ENCODE data around the gene HEATR3. TPM values are rescaled to one million over a fixed set of nuclear protein-coding genes. Genes with fewer than 3 reads are reported as not detected.
"Not testable (repeated sequence)": the region's sequence is repeated elsewhere in the genome, so short reads cannot be mapped to it uniquely, and the experiment has no call there.

HEATR3 gene
- total and polyA plus RNA-seq, 5 donors from 2014 or later = 4.5 to 28.7 (median 5.9) TPM

DNA sequence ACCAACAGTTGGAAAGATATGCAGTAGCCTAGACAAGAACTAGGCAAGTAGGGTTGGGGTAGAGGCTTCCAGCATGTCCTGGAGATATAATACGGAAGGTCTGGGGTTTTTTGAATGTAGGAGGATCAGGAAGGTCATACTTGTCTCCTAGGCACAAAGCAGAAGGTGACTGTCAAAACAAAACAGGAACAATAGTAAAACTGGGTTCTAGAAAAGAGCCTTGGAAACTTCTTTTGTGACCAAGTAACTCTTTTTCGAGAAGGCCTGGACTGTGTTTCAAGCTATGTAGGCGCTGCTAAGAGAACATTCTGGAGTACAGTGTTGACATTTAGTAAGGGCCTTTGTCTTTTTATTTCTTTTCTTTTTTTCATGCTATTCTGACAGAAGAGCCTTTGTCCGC lies 60.4 kb downstream of the HEATR3 start:
- no peak overlapping the region for H3K27ac Mint-ChIP-seq

DNA sequence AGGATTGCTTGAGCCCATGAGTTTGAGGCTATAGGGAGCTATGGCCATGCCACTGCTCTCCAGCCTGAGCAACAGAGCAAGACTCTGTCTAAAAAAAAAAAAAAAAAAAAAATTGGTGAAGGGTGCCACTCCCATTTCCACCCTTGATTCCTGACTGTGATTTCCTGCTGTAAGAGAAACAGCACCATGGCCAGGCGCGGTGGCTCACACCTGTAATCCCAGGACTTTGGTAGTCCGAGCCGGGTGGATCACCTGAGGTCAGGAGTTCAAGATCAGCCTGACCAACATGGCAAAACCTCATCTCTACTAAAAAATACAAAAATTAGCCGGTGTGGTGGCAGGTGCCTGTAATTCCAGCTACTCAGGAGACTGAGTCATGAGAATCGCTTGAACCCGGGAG lies 66.8 kb downstream of the HEATR3 start:
- not testable (repeated sequence) for H3K27ac ChIP-seq (ENCODE audit: insufficient read depth, low read length, poor library complexity, severe bottlenecking); H3K27me3 ChIP-seq (ENCODE audit: control insufficient read depth, insufficient read depth, low read length); H3K36me3 Mint-ChIP-seq; H3K9me3 Mint-ChIP-seq; DNase-seq; H3K9me3 ChIP-seq (ENCODE audit: control insufficient read depth in 2 of 2, low read length in 2 of 2); H3K27me3 Mint-ChIP-seq; H3K4me3 ChIP-seq (ENCODE audit: low read depth, low read length); ATAC-seq (ENCODE audit: low read depth in 2 of 2); H3K36me3 ChIP-seq (ENCODE audit: control insufficient read depth, insufficient read depth, low read length); H3K27ac Mint-ChIP-seq; H3K4me3 Mint-ChIP-seq; H3K4me1 Mint-ChIP-seq; H3K4me1 ChIP-seq (ENCODE audit: control insufficient read depth, insufficient read depth, low read length, poor library complexity, severe bottlenecking)

More for the DNA sequence above, 60.4 kb downstream of the HEATR3 start:
- no peaks in the 10 kb centered on the region for H3K27me3 ChIP-seq (ENCODE audit: control insufficient read depth, insufficient read depth, low read length)
- no peak overlapping the region for H3K4me3 ChIP-seq (ENCODE audit: low read depth, low read length)
- ATAC-seq (ENCODE audit: low read depth in 2 of 2) = no peak
- no peaks in the 10 kb centered on the region for H3K36me3 ChIP-seq (ENCODE audit: control insufficient read depth, insufficient read depth, low read length)
- H3K4me1 ChIP-seq (ENCODE audit: control insufficient read depth, insufficient read depth, low read length, poor library complexity, severe bottlenecking) = peaks cover 7% of the 10 kb centered on the region
- H3K36me3 Mint-ChIP-seq = peaks cover 3% of the 10 kb centered on the region
- H3K9me3 Mint-ChIP-seq = peaks cover 0 to 1% (median 0%) of the 10 kb centered on the region in 7 donors
- no peak overlapping the region for H3K27ac ChIP-seq (ENCODE audit: insufficient read depth, low read length, poor library complexity, severe bottlenecking)
- peaks cover 6% of the 10 kb centered on the region for H3K27me3 Mint-ChIP-seq
- no peak overlapping the region for H3K4me3 Mint-ChIP-seq
- no peak for DNase-seq
- H3K4me1 Mint-ChIP-seq = peaks cover 0 to 11% (median 9%) of the 10 kb centered on the region in 4 donors
- no peaks in the 10 kb centered on the region for H3K9me3 ChIP-seq (ENCODE audit: control insufficient read depth in 2 of 2, low read length in 2 of 2)

DNA sequence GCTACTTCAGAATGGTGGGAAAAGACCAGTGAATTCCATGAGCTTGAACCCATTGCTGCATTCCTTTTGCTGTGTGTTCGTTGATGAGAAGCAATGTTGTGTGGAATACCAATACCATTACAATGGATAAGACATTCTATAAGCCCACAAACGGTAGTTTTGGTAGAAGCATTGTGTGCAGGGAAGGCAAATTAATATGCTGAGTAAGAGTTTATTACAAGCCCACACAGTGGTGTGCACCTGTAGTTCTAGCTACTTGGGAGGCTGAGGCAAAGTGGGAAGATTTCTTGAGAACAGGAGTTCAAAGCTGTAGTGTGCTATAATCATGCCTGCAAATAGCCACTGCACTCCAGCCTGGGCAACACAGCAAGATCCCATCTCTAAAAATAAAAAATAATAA lies 67.4 kb downstream of the HEATR3 start:
- H3K4me1 Mint-ChIP-seq = peaks cover 0 to 2% (median 0%) of the 10 kb centered on the region in 4 donors
- Histone ChIP-seq H3K27me3 (ENCODE audit: control insufficient read depth, insufficient read depth, low read length) (no peaks in the 10 kb centered on the region), H3K27ac (ENCODE audit: insufficient read depth, low read length, poor library complexity, severe bottlenecking) (no peak overlapping the region), H3K9me3 (ENCODE audit: control insufficient read depth in 2 of 2, low read length in 2 of 2) (no peaks in the 10 kb centered on the region), H3K4me3 (ENCODE audit: low read depth, low read length) (no peak overlapping the region), H3K36me3 (ENCODE audit: control insufficient read depth, insufficient read depth, low read length) (no peaks in the 10 kb centered on the region), H3K4me1 (ENCODE audit: control insufficient read depth, insufficient read depth, low read length, poor library complexity, severe bottlenecking) (no peaks in the 10 kb centered on the region)
- H3K4me3 Mint-ChIP-seq = no peak overlapping the region
- no peak overlapping the region for H3K27ac Mint-ChIP-seq
- ATAC-seq (ENCODE audit: low read depth in 2 of 2) (no peak), DNase-seq (no peak)
- H3K36me3 Mint-ChIP-seq = no peaks in the 10 kb centered on the region
- H3K9me3 Mint-ChIP-seq = peaks cover 0 to 3% (median 0%) of the 10 kb centered on the region in 7 donors
- peaks cover 4% of the 10 kb centered on the region for H3K27me3 Mint-ChIP-seq

DNA sequence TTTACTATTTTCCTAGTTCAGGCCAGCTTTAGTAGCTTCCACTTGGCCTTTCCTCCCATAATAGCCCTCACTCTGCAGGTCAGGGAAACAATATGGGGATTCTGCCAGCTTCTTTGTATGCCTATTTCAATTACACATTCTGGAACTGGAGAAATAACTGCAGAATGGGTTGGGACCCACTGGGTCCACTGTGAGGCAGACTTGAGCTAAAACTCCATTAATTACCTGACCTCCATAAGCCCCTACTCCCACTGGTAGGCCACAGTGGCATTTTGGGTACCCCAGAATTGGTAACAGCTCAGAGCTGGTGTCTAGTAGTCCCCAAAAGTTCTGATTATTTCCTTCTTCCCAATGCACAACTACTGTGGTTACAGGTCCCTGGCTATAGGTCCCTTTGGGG lies 70.6 kb downstream of the HEATR3 start:
- Mint-ChIP-seq H3K27me3 (peaks cover 4% of the 10 kb centered on the region), H3K9me3 (peaks cover 0 to 2% (median 0%) of the 10 kb centered on the region in 7 donors), H3K36me3 (no peaks in the 10 kb centered on the region), H3K4me3 (no peak overlapping the region), H3K4me1 (peaks cover 0 to 2% (median 0%) of the 10 kb centered on the region in 4 donors), H3K27ac (no peak overlapping the region)
- Histone ChIP-seq H3K4me3 (ENCODE audit: low read depth, low read length) (no peak overlapping the region), H3K27me3 (ENCODE audit: control insufficient read depth, insufficient read depth, low read length) (no peaks in the 10 kb centered on the region), H3K9me3 (ENCODE audit: control insufficient read depth in 2 of 2, low read length in 2 of 2) (no peaks in the 10 kb centered on the region), H3K4me1 (ENCODE audit: control insufficient read depth, insufficient read depth, low read length, poor library complexity, severe bottlenecking) (no peaks in the 10 kb centered on the region), H3K36me3 (ENCODE audit: control insufficient read depth, insufficient read depth, low read length) (no peaks in the 10 kb centered on the region), H3K27ac (ENCODE audit: insufficient read depth, low read length, poor library complexity, severe bottlenecking) (no peak overlapping the region)
- DNase-seq = no peak
- ATAC-seq (ENCODE audit: low read depth in 2 of 2) = no peak

DNA sequence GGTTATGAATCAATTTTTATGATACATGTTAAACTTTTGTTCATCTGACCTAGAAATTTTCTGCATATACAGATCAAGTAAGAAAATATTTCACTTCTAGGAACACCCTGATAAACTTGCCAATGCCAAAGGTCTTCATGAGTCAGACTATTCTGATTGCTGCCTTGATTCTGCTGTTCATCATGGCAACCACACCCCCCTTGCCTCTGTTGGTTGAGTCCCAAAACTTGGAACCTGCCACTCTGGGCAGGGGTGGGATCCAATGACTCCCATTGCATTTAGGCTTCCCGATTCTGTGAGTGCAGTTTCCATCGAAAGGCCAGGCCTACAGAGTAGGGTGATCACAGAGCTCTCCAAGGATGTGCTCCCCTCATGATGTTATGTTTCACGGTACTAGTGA lies 71.5 kb downstream of the HEATR3 start:
- DNase-seq (no peak), ATAC-seq (ENCODE audit: low read depth in 2 of 2) (no peak)
- Histone ChIP-seq H3K36me3 (ENCODE audit: control insufficient read depth, insufficient read depth, low read length) (no peaks in the 10 kb centered on the region), H3K27me3 (ENCODE audit: control insufficient read depth, insufficient read depth, low read length) (no peaks in the 10 kb centered on the region), H3K9me3 (ENCODE audit: control insufficient read depth in 2 of 2, low read length in 2 of 2) (no peaks in the 10 kb centered on the region), H3K27ac (ENCODE audit: insufficient read depth, low read length, poor library complexity, severe bottlenecking) (no peak overlapping the region), H3K4me3 (ENCODE audit: low read depth, low read length) (no peak overlapping the region), H3K4me1 (ENCODE audit: control insufficient read depth, insufficient read depth, low read length, poor library complexity, severe bottlenecking) (no peaks in the 10 kb centered on the region)
- Mint-ChIP-seq H3K36me3 (no peaks in the 10 kb centered on the region), H3K27ac (no peak overlapping the region), H3K4me1 (peaks cover 0 to 2% (median 0%) of the 10 kb centered on the region in 4 donors), H3K9me3 (peaks cover 0 to 2% (median 0%) of the 10 kb centered on the region in 7 donors), H3K27me3 (peaks cover 4% of the 10 kb centered on the region), H3K4me3 (no peak overlapping the region)

DNA sequence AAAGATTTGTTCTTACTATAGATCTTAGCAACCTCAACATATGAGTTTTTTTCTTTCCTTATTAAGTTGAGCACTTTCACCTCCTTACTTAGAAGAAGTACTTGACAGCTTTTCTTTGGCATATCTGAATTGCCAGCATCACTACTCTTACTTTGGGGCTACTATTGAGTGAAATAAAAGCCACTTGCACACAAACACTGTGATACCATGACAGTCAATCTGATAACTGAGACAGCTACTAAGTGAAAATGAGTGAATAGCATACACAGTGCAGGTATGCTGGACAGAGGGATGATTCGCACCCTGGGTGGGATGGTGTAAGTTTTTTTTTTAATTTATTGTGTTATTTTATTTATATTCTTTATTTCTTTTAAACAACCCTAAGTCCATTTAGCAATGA lies 73.8 kb downstream of the HEATR3 start:
- Histone ChIP-seq H3K36me3 (ENCODE audit: control insufficient read depth, insufficient read depth, low read length) (no peaks in the 10 kb centered on the region), H3K4me3 (ENCODE audit: low read depth, low read length) (no peak overlapping the region), H3K27ac (ENCODE audit: insufficient read depth, low read length, poor library complexity, severe bottlenecking) (no peak overlapping the region), H3K4me1 (ENCODE audit: control insufficient read depth, insufficient read depth, low read length, poor library complexity, severe bottlenecking) (no peaks in the 10 kb centered on the region), H3K27me3 (ENCODE audit: control insufficient read depth, insufficient read depth, low read length) (no peaks in the 10 kb centered on the region), H3K9me3 (ENCODE audit: control insufficient read depth in 2 of 2, low read length in 2 of 2) (no peaks in the 10 kb centered on the region)
- Mint-ChIP-seq H3K4me1 (peaks cover 0 to 2% (median 0%) of the 10 kb centered on the region in 4 donors), H3K27me3 (peaks cover 4% of the 10 kb centered on the region), H3K36me3 (no peaks in the 10 kb centered on the region), H3K27ac (no peak overlapping the region), H3K9me3 (peaks cover 0 to 2% (median 0%) of the 10 kb centered on the region in 7 donors), H3K4me3 (no peak overlapping the region)
- DNase-seq (no peak), ATAC-seq (ENCODE audit: low read depth in 2 of 2) (no peak)

DNA sequence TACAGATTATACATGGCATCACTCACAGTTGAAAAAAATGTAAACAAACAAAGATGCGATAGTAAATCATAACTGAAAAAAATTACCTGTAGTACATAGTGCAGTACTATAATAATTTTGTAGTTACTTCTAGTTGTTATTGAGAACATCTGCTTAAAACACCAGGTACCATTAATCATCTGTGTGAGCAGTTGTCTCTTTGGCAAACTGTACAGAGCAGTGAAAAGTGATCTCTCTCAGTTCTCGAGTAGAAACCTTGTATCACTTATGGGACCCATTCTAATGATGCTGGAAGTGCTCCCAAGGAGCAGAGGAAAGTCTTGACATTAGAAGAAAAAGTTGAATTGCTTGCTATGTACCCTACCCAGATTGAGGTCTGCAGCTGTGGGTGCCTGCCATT lies 78.4 kb downstream of the HEATR3 start:
- ATAC-seq (ENCODE audit: low read depth in 2 of 2) = no peak
- H3K4me3 Mint-ChIP-seq = no peak overlapping the region
- H3K4me1 Mint-ChIP-seq = no peaks in the 10 kb centered on the region

DNA sequence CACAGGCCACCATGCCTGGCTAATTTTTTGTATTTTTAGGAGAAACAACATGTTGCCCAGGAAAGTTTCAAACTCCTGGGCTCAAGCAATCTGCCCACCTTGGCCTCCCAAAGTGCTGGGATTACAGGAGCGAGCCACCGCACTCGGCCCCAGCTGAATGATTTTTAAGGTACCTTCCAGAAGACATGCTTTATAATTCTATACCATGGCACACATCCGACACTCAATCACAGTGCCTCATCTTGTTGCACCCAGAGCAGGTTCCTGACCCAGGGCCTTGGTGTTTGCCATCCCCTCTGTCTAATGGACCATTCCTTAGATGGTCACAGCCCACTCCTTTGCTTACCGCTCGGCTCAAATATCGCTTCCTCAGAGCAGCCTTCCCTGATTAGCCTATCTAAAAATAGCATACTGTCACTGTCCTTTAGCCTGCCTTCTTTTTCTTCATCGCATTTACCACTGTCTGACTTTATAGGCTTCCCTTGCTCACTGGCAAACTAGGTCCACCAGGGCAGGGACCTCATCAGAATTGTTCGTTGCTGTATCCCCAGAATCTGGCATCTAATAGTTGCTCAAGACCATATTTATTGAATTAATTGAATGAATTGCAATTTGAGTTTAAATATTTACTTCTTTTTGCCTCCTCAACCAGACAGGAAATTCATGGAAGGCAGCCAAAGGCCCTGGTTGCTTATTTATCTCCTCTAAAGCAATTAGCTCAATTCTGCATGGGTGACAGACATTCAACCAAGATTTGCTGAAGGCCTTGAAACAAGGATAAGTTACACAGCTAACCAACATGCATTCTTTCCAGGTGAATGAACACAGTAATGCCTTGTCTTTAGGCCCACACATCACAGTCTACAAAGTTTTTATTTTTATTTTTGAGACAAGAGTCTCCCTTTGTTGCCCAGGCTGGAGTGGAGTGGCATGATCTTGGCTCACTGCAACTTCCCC lies 81.0 kb downstream of the HEATR3 start:
- Histone ChIP-seq H3K4me1 (ENCODE audit: control insufficient read depth, insufficient read depth, low read length, poor library complexity, severe bottlenecking) (peaks cover 3% of the 10 kb centered on the region), H3K36me3 (ENCODE audit: control insufficient read depth, insufficient read depth, low read length) (no peaks in the 10 kb centered on the region), H3K9me3 (ENCODE audit: control insufficient read depth in 2 of 2, low read length in 2 of 2) (no peaks in the 10 kb centered on the region), H3K27ac (ENCODE audit: insufficient read depth, low read length, poor library complexity, severe bottlenecking) (no peak overlapping the region), H3K27me3 (ENCODE audit: control insufficient read depth, insufficient read depth, low read length) (no peaks in the 10 kb centered on the region), H3K4me3 (ENCODE audit: low read depth, low read length) (no peak overlapping the region)
- Mint-ChIP-seq H3K36me3 (no peaks in the 10 kb centered on the region), H3K27ac (peak overlapping the region in 1 of 3 donors; percentile 6), H3K4me1 (peaks cover 0 to 2% (median 0%) of the 10 kb centered on the region in 4 donors), H3K4me3 (no peak overlapping the region), H3K9me3 (no peaks in the 10 kb centered on the region), H3K27me3 (no peaks in the 10 kb centered on the region)
- no peak for DNase-seq
- ATAC-seq (ENCODE audit: low read depth in 2 of 2) = no peak

More for the DNA sequence above, 78.4 kb downstream of the HEATR3 start:
- no peak overlapping the region for H3K27ac ChIP-seq (ENCODE audit: insufficient read depth, low read length, poor library complexity, severe bottlenecking)
- H3K4me3 ChIP-seq (ENCODE audit: low read depth, low read length) = no peak overlapping the region
- H3K36me3 ChIP-seq (ENCODE audit: control insufficient read depth, insufficient read depth, low read length) = no peaks in the 10 kb centered on the region
- no peak for DNase-seq
- H3K9me3 ChIP-seq (ENCODE audit: control insufficient read depth in 2 of 2, low read length in 2 of 2) = no peaks in the 10 kb centered on the region
- Mint-ChIP-seq H3K27ac (no peak overlapping the region), H3K27me3 (no peaks in the 10 kb centered on the region), H3K9me3 (no peaks in the 10 kb centered on the region), H3K36me3 (no peaks in the 10 kb centered on the region)
- H3K4me1 ChIP-seq (ENCODE audit: control insufficient read depth, insufficient read depth, low read length, poor library complexity, severe bottlenecking) = no peaks in the 10 kb centered on the region
- no peaks in the 10 kb centered on the region for H3K27me3 ChIP-seq (ENCODE audit: control insufficient read depth, insufficient read depth, low read length)

All from CD4-positive, CD25-positive, alpha-beta regulatory T cell (primary cell).